Activated CD4-positive, CD25-positive, alpha-beta regulatory T cell treated with anti-CD3 and anti-CD28 coated beads, Interleukin-2, amount 50 U/mL, for 16 hours (primary cell): Measurements from ENCODE around the gene SERINC4.
A peak's percentile ranks its signal among the peaks of the same experiment; 100 is the strongest.

Source experiments
- DNase-seq: peaks from one replicate; pipeline ENCODE4 v3.0.0-alpha.2; 2020; ENCODE audit warnings: low read depth, low spot score

The SERINC4 gene

GRCh38 chr15:43796566-43796965 lies 3.5 kb downstream of the SERINC4 start:
- DNase-seq = no peak

- no peak for DNase-seq
Measured at GRCh38 chr15:43795997-43796396, 4.0 kb downstream of the SERINC4 start.

DNA sequence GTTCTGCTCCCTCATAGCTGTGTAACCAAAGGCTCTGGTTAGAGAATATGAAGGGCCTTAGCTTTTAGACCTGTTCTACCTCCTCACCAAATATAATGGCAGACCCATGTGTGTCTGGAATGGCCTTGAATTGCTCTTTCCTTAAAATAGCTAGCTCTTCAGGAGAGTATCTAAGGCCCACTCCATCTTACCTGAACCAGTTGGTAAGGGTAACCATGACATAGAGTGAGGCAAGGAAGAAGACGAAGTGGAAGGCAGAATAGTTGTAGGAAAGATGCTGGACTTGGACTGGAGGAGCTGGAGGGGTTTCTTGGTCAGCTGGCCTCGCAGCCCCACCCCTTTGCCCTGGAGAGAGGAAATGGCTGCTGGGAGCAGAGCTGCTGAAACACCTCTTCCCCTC lies 4.8 kb downstream of the SERINC4 start:
- DNase-seq = no peak

DNA sequence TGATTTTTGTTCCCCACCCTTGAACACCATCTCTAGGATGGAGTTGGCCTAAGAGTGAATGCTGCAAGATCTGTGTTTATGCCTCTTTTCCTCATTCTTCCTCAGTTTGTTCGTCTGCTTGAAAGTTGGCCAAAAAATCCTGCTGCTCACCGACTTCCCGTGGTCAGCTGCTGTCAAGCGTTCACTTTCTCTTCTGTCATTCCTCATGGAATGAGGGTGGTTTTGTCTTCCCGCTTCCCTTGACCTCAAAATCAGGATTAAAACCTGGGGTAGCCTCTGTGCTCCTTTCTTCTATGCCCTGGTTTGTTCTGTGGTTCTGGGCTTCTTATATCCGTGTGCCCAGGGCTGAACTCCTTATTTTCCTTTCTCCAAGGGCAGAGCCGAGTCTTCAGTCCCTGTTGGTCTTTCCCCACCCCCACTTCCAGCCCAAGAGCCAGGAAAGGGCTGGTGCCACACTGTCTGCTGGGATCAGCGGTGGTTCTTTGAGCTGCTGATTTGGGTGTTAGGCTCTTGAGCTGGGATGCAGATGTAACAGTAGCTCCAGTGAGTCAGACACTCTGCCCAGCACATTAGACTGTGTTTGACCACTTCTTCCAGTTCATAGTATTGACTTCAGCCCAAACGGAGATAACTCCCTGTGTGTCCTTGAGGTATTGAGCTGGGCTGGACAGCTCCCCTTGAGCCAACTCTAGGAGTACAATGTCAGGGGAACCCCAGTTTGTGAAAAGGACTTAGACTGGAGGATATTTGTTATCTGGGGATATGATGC lies 5.6 kb downstream of the SERINC4 start:
- no peak for DNase-seq

DNA sequence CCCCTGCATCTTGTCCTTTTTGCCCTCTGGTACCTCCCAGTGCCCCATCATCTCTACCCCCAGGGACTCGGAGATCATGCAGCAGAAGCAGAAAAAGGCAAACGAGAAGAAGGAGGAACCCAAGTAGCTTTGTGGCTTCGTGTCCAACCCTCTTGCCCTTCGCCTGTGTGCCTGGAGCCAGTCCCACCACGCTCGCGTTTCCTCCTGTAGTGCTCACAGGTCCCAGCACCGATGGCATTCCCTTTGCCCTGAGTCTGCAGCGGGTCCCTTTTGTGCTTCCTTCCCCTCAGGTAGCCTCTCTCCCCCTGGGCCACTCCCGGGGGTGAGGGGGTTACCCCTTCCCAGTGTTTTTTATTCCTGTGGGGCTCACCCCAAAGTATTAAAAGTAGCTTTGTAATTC lies 6.4 kb downstream of the SERINC4 start:
- DNase-seq = no peak

DNA sequence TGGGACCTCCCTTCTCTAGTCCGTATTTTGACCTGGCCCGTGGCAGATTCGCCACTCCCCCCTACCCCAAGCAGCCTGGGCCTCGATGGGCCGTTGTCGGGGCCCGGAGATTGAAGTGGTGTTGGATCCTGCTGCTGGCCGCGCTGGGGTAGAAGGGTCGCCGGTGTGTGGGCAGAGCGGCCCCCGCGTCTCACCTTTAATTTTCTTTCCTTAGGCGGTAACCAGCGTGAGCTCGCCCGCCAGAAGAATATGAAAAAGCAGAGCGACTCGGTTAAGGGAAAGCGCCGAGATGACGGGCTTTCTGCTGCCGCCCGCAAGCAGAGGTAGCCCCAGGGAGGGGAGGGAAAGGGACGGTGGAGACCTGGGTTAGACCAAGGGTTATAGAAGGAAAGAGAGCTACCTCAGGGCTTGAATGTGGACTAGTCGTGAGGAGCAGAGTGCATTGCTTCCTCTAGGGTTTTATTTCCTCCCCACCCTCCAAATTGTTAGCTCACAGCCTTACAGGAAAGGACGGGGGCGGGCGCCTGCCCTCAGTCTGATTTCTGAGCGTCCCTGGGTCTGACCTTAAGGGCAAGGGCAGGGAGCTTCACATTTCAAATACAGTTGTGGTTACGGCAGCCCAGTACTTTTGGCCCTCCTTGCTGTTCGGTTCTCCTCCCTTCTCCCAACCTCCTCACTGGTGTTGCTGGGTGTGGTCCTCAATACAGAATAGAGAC lies 7.1 kb downstream of the SERINC4 start:
- no peak for DNase-seq

DNA sequence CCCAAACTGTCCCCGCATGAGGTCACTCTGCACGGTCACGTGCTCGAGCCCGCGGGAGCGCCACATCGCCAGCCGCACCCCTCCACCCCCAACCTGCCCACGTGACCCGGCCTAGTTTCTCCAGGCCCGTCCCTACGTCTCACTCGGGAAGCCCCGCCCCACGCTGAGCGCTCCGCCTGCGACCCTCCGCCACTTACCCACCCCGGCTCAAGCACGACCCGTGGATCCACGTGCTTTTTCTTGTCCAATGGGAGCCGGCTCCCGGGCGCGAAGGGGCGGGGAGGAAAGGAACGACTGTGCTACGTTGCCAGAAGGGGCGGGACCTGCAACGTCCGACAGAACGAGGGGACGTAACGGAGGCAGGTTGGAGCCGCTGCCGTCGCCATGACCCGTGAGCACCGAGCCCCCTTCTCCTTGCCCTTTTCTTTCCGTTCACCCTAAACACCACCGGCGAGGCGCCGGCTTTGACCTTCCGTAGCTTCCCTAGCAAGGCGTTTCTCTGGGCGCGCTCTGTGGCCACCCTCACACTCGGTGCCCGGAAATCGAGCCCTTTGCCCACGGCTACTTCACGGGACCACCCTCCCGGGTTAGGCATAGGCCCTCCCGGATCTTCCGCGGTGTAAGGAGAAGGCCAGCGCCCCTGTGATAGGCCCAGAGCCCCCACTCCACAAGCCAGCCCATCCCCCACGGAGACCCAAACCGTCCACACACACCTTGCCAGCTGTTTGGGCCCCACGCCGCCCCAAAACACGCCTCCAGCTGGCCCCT lies 7.8 kb downstream of the SERINC4 start, which contains the start of gene SERF2:
Gene SERF2 (plus strand): TSS at position 328 of the 768 bp plus-strand sequence. CDS start 57 bp downstream, at position 385.
- DNase-seq = peak; percentile 99

- DNase-seq = no peak
Measured at GRCh38 chr15:43789409-43789808, 10.6 kb downstream of the SERINC4 start.

GRCh38 chr15:43779016-43779415 lies 21.0 kb downstream of the SERINC4 start:
- no peak for DNase-seq

DNA sequence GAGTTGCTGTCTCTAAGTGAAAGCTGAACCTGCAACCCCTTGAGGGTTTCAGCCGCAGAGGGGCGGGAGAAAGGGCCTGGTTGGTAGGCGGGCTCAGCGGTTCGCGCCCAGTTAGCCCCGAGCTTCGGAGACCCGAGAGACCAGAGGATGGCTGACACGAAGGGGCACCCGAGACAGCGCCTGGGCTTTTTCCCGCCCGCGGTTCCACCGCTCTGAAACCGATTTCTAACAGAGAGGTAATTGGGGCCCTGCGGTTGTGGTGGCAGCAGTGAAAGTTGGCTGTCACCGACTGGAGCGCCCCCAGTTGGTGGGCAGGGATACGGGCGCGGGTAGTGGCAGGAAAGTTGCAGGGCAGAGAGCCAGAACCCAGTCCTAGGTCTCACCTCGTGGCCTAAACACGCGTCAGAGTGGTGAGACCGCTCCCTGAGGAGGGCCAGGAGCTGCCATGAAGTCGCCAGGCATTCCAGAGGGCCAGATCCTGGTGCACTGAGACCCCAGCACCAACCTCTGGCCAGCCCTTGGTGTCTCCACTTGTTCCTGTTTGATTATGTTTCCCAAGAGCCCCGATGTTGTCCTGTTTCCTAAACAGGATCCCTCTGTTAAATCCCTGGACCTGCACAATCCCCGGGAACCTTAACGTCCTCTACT lies 22.6 kb downstream of the SERINC4 start:
- peak; percentile 54 for DNase-seq

- DNase-seq = no peak
Measured at GRCh38 chr15:43776718-43777266, 23.2 kb downstream of the SERINC4 start, which contains the start of gene ELL3. ELL3 (minus strand) TSS chr15:43776966; CDS start chr15:43776901, 65 bp downstream.

- no peak for DNase-seq
Measured at GRCh38 chr15:43776101-43776717, 23.8 kb downstream of the SERINC4 start.

DNA sequence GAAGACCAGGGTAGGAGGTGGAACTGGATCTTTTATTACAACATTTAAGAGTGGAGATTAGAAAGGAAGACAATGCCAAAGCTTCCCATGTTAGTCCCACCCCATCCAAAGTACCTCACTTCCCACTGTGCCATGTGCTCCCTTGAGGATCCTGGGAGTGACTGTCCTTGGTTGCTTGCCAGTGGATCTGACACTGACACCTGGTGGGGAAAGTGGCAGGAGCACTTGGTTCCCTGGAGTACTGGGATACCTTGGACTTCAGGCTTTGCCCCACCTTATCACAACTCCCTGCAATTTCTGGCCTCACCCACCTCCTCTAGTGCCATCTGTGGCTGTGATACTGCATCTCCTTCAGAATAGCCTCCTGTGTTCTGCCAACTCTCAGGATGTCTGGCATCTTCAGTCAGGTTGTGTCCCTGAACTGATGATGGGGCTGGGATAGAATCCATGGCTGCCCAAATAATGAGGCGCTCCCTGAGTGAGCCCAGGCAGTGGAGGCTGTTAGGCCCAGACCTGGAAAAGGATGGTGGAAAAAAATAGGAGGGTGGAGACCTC lies 24.5 kb downstream of the SERINC4 start:
- no peak for DNase-seq

DNA sequence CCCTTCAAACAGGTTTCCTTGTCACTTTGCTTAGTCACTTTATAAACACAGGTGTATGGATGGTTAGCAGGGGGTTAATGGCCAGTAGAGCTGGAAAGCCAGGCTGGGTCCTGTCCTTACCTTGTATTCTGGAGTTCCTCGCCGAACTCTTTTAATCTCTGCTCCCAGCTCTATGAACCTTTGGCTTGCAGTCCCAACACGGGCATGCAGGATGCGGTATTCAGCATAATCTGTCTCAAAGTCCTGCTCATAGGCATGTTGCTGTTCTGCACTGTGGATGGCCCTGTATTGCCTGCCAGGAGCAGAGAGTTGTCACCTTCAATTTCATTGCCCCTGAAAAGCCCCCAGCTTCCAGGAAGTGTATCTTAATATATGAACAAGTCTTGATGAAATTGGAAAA lies 26.0 kb downstream of the SERINC4 start:
- DNase-seq = no peak

- DNase-seq = no peak
Measured at GRCh38 chr15:43772624-43773023, 27.4 kb downstream of the SERINC4 start.

- no peak for DNase-seq
Measured at GRCh38 chr15:43771816-43772215, 28.2 kb downstream of the SERINC4 start.

- no peak for DNase-seq
Measured at GRCh38 chr15:43769584-43770228, 30.3 kb downstream of the SERINC4 start.

GRCh38 chr15:43763819-43764446 lies 36.1 kb downstream of the SERINC4 start:
- no peak for DNase-seq

GRCh38 chr15:43762824-43763223 lies 37.2 kb downstream of the SERINC4 start:
- no peak for DNase-seq

DNA sequence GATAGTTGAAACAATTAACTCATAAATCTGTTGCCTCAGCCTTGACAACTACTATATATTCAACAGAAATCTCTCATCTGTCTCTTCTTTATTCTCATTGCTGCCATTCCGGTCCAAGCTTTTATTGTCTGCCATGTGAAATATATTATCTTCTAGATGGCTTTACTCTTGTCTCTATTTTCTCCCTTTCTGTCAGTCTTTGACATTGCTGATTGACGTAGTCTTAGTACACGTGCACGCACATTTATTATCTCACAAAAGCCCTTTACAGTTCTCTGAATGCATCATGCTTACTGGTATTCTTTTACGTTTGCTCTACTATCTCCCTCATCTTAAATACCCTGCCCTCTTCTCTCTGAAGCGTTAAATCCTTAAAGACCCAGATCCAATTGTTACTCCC lies 48.1 kb downstream of the SERINC4 start:
- no peak for DNase-seq
